Mucosa of descending colon (tissue), 3 donors: ENCODE data around the gene FNBP1L. TPM values are rescaled to one million over a fixed set of nuclear protein-coding genes. Genes with fewer than 3 reads are reported as not detected.

Source experiments
- ATAC-seq: fragments of 200-7000 bp; cut with Tn5 transposase; one replicate; pipeline ENCODE4 v1.9.1; 2020; ENCODE audit warnings: mild to moderate bottlenecking, moderate library complexity
- DNase-seq, 3 donors: peaks; one replicate each; pipeline ENCODE4 v3.0.0-alpha.2; 2020
- H3K36me3 ChIP-seq: fragments of 200-600 bp; one replicate; pipeline ENCODE4 v1.8.0; 2021; ENCODE audit warnings: low read depth, mild to moderate bottlenecking
- H3K4me1 ChIP-seq: fragments of 200-600 bp; one replicate; pipeline ENCODE4 v1.8.0; 2021; ENCODE audit warnings: low read depth, mild to moderate bottlenecking
- H3K4me3 ChIP-seq: fragments of 200-600 bp; one replicate; pipeline ENCODE4 v1.8.0; 2021; ENCODE audit warnings: mild to moderate bottlenecking
- H3K9me3 ChIP-seq: fragments of 200-600 bp; one replicate; pipeline ENCODE4 v1.8.0; 2021; ENCODE audit warnings: mild to moderate bottlenecking
- intact Hi-C, 2 donors: fragments of 100-400 bp; cut with DNase I in 1 of 2; cut with micrococcal nuclease in 1 of 2; formaldehyde crosslinking; loops; one replicate each; pipeline versions ENCODE4 v1.11.0 to v1.11.1; 2022; cut with DNase I, micrococcal nuclease
- total RNA-seq, 3 donors: library from RNA; stranded (reverse); fragmentation: NEBNext Ultra II Directional in 2 of 3; extraction: Animal tissue kit (Norgen Biotek cat#: 25700) in 2 of 3; gene quantifications; one replicate each; pipeline versions ENCODE4 v1.2.1 to v1.2.4, GENCODE V29; 2021 to 2023
- TF ChIP-seq, protein P1 (sequence below): fragments of 200-600 bp; IDR thresholded peaks from one replicate; pipeline ENCODE4 v1.8.0; 2022; ENCODE audit warnings: antibody characterized with exemption, mild to moderate bottlenecking
- donor health status: DM: no; HTN: no; CAD: no; lungs with moderate emphysema.
- donor health status: DM: no; HTN: no; CAD: no.
- donor health status: DM: no; HTN: yes; CAD: no.

FNBP1L gene
- total RNA-seq, 3 donors from 2014 or later: 32.7 to 49.1 (median 44.4) TPM

- no peak overlapping the region for H3K4me3 ChIP-seq
- TF ChIP-seq, protein P1, sequence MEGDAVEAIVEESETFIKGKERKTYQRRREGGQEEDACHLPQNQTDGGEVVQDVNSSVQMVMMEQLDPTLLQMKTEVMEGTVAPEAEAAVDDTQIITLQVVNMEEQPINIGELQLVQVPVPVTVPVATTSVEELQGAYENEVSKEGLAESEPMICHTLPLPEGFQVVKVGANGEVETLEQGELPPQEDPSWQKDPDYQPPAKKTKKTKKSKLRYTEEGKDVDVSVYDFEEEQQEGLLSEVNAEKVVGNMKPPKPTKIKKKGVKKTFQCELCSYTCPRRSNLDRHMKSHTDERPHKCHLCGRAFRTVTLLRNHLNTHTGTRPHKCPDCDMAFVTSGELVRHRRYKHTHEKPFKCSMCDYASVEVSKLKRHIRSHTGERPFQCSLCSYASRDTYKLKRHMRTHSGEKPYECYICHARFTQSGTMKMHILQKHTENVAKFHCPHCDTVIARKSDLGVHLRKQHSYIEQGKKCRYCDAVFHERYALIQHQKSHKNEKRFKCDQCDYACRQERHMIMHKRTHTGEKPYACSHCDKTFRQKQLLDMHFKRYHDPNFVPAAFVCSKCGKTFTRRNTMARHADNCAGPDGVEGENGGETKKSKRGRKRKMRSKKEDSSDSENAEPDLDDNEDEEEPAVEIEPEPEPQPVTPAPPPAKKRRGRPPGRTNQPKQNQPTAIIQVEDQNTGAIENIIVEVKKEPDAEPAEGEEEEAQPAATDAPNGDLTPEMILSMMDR: no peak
- ATAC-seq: peak; percentile 31
- DNase-seq: peak; percentile 76 to 90 (median 76)
- H3K4me1 ChIP-seq: no peaks in the 10 kb centered on the region
- intact Hi-C loops: loop anchor here in 1 of 2 donors (10.0 kb wide), 1 partner anchor 163 kb away; no protein-coding TSS in a partner anchor
- H3K9me3 ChIP-seq: no peaks in the 10 kb centered on the region
- H3K36me3 ChIP-seq: no peaks in the 10 kb centered on the region
Observed at GRCh38 chr1:93442008-93442666, 5.8 kb upstream of the FNBP1L start.

- Histone ChIP-seq H3K4me3 (no peak overlapping the region), H3K4me1 (no peaks in the 10 kb centered on the region), H3K36me3 (no peaks in the 10 kb centered on the region), H3K9me3 (no peaks in the 10 kb centered on the region)
- ATAC-seq: no peak
- no peak for DNase-seq
- TF ChIP-seq, protein P1: no peak
- intact Hi-C loops: loop anchor here in 1 of 2 donors (10.0 kb wide), 1 partner anchor 162 kb away; no protein-coding TSS in a partner anchor
Observed at GRCh38 chr1:93442741-93443140, 5.2 kb upstream of the FNBP1L start.

- Histone ChIP-seq H3K9me3 (no peaks in the 10 kb centered on the region), H3K4me3 (no peak overlapping the region), H3K36me3 (no peaks in the 10 kb centered on the region), H3K4me1 (no peaks in the 10 kb centered on the region)
- no peak for DNase-seq
- TF ChIP-seq, protein P1: no peak
- intact Hi-C loops: loop anchor here in 1 of 2 donors (10.0 kb wide), 1 partner anchor 161 kb away; no protein-coding TSS in a partner anchor
- ATAC-seq: no peak
Observed at GRCh38 chr1:93443454-93443853, 4.5 kb upstream of the FNBP1L start.

DNA sequence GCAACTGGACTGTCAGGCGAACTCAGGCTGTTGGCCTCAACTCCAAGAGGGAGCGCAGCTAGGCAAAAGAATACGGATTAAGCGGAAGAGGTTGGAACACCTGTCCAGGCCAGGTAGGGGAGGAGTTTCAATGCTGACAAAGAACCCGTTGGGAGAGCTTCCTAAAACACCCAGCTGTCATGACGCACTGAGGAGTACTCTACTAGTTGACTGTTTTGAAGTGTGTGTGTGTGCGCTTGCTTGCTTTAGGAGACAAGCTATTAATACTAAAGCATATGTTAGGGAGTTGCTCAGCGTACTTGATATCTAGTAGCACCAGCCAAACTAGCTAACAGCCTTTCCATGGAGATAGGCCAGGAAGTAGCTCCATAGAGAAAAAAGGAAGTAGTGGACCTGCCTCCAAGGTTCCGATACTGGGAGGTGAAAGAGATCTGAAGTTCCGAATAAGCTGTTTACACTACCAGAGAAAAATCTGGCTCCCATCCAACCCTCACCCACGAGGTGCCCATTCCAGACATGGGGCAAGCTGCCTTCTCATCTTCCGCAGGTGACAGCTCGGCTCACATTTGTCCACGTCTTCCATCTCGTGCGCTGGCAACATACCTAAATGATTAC is 974 bp upstream of the FNBP1L start:
- peak in 2 of 3 donors; percentile 60 to 80 for DNase-seq
- peak; percentile 73 for ATAC-seq
- TF ChIP-seq, protein P1: no peak
- peak overlapping the region; percentile 87 for H3K4me3 ChIP-seq
- no peaks in the 10 kb centered on the region for H3K9me3 ChIP-seq
- no peaks in the 10 kb centered on the region for H3K4me1 ChIP-seq
- intact Hi-C loops: loop anchor here in 1 of 2 donors (10.0 kb wide), 1 partner anchor 158 kb away; no protein-coding TSS in a partner anchor
- H3K36me3 ChIP-seq: no peaks in the 10 kb centered on the region

DNA sequence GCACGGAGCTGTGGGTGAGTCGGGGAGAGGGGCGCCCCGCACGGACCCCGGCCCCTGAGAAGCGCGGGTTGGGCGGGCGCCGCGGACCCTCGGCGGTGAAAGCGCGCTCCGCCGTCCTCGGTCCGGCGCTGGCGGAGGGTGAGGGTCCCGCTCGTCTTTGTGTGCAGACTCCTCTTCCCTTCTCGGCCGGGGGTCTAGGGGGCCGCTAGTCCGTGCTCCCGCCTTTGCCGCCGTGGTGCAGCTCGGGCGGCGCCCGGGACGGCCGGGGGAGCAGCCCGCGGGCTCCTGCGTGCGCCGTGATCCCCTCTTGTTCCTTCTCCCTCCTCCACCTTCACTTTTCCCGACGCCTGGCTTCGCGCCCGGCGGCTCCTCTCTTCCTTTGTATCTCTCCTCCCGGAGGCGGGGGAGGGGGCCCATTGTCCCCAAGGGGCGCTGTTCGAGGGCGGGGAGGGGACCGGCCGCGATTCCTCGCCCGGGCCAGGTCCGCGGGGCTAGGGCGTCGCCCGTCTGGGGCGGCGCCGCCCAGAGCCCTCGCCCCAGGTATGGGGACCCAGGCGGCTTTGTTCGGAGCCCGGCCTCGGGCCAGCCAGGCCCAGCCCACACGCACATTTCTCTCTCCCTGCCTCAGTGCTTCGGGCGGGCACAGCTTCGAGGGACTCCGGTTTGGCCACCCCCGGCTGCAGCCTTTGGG is 519 bp downstream of the FNBP1L start:
- peak; percentile 77 to 84 (median 80) for DNase-seq

More for the DNA sequence above, 519 bp downstream of the FNBP1L start:
- no peaks in the 10 kb centered on the region for H3K36me3 ChIP-seq
- H3K9me3 ChIP-seq: no peaks in the 10 kb centered on the region
- TF ChIP-seq, protein P1: no peak
- ATAC-seq: peak; percentile 75
- no peaks in the 10 kb centered on the region for H3K4me1 ChIP-seq
- peak overlapping the region; percentile 87 for H3K4me3 ChIP-seq
- intact Hi-C loops: loop anchor here in 1 of 2 donors (10.0 kb wide), 1 partner anchor 156 kb away; no protein-coding TSS in a partner anchor
